Lower leg skin (tissue), 3 donors: Measurements from ENCODE around the gene TERT.

ENCODE experiments used
- POLR2A ChIP-seq, 2 donors: fragments of 450-650 bp; IDR thresholded peaks; one replicate each; pipeline ENCODE4 v1.6.1; 2016 to 2017; ENCODE audit warnings: antibody characterized with exemption in 2 of 2, mild to moderate bottlenecking in 1 of 2, moderate library complexity in 1 of 2
- TF ChIP-seq, protein P1 (sequence below), 3 donors: fragments of 450-650 bp; IDR thresholded peaks; one replicate each; pipeline ENCODE4 v1.5.1; 2016; ENCODE audit warnings: antibody characterized with exemption in 3 of 3, mild to moderate bottlenecking in 3 of 3, moderate library complexity in 2 of 3

- TF ChIP-seq, protein P1, sequence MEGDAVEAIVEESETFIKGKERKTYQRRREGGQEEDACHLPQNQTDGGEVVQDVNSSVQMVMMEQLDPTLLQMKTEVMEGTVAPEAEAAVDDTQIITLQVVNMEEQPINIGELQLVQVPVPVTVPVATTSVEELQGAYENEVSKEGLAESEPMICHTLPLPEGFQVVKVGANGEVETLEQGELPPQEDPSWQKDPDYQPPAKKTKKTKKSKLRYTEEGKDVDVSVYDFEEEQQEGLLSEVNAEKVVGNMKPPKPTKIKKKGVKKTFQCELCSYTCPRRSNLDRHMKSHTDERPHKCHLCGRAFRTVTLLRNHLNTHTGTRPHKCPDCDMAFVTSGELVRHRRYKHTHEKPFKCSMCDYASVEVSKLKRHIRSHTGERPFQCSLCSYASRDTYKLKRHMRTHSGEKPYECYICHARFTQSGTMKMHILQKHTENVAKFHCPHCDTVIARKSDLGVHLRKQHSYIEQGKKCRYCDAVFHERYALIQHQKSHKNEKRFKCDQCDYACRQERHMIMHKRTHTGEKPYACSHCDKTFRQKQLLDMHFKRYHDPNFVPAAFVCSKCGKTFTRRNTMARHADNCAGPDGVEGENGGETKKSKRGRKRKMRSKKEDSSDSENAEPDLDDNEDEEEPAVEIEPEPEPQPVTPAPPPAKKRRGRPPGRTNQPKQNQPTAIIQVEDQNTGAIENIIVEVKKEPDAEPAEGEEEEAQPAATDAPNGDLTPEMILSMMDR (IDR thresholded peaks at IDR 0.05), result no peak
- TF ChIP-seq POLR2A (IDR thresholded peaks at IDR 0.05), result no peak
Measured at GRCh38 chr5:1208743-1209488, 86.0 kb downstream of the TERT start.
